Uterus (tissue), 2 donors: ENCODE results near the gene C11orf52.

Experiments used
- POLR2A ChIP-seq, 2 donors: fragments of 450-650 bp; IDR thresholded peaks; one replicate each; pipeline ENCODE4 v1.6.1; 2016; ENCODE audit warnings: antibody characterized with exemption in 2 of 2, mild to moderate bottlenecking in 1 of 2, moderate library complexity in 1 of 2
- TF ChIP-seq, protein P1 (sequence below), 4 experiments: fragments of 200-600 bp in 2 of 4; fragments of 450-650 bp in 2 of 4; sonication (generic) in 2 of 4; IDR thresholded peaks; one replicate each; pipeline ENCODE4 v1.5.1; 2016 to 2019; ENCODE audit warnings: antibody characterized with exemption in 4 of 4, mild to moderate bottlenecking in 2 of 4, moderate library complexity in 1 of 4

DNA sequence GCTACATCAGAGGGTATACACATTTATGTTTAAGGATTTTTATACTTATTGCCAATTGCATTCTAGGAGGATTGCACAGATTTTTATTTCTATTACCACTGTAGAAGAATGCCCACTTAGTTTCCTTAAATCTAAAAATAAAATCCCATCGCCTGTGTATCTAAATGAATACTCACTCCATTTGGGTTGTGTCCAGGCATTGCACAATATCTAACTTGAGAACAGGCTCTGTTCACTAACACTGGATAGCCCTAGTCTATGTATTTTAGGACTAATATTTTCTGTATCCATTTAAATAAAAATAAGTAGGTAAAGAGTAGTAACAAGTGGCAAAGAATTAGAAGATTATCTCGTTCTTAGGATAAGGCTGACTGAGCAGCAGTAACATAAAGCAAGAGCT lies 4.1 kb downstream of the C11orf52 start:
- no peak for TF ChIP-seq POLR2A (IDR thresholded peaks at IDR 0.05)
- TF ChIP-seq, protein P1, sequence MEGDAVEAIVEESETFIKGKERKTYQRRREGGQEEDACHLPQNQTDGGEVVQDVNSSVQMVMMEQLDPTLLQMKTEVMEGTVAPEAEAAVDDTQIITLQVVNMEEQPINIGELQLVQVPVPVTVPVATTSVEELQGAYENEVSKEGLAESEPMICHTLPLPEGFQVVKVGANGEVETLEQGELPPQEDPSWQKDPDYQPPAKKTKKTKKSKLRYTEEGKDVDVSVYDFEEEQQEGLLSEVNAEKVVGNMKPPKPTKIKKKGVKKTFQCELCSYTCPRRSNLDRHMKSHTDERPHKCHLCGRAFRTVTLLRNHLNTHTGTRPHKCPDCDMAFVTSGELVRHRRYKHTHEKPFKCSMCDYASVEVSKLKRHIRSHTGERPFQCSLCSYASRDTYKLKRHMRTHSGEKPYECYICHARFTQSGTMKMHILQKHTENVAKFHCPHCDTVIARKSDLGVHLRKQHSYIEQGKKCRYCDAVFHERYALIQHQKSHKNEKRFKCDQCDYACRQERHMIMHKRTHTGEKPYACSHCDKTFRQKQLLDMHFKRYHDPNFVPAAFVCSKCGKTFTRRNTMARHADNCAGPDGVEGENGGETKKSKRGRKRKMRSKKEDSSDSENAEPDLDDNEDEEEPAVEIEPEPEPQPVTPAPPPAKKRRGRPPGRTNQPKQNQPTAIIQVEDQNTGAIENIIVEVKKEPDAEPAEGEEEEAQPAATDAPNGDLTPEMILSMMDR (IDR thresholded peaks at IDR 0.05) = no peak
